Thoracic aorta (tissue), 2 donors: ENCODE measurements around the gene SLC37A4. TPM values are rescaled to one million over a fixed set of nuclear protein-coding genes. Genes with fewer than 3 reads are reported as not detected.

Source experiments
- ATAC-seq: fragments of 150-250 bp; one replicate; pipeline ENCODE4 v1.8.0; 2017; ENCODE audit warnings: low read depth; ENCODE audit not compliant: insufficient number of reproducible peaks, low FRiP score
- DNase-seq: peaks from one replicate; pipeline ENCODE4 v3.0.0-alpha.2; 2020; ENCODE audit warnings: low spot score
- H3K27ac ChIP-seq, 2 donors: fragments of 200-600 bp; sonication (generic); 1 replicate in 1 of 2; 2 replicates in 1 of 2; pipeline ENCODE4 v1.5.1; 2016; ENCODE audit warnings: mild to moderate bottlenecking in 2 of 2, moderate library complexity in 2 of 2
- H3K27me3 ChIP-seq: fragments of 200-600 bp; sonication (generic); replicated peaks from 2 replicates; pipeline ENCODE4 v1.6.0; 2016; ENCODE audit warnings: mild to moderate bottlenecking; ENCODE audit not compliant: insufficient read depth
- H3K36me3 ChIP-seq: fragments of 200-600 bp; sonication (generic); one replicate; pipeline ENCODE4 v1.5.1; 2016
- H3K4me1 ChIP-seq, 2 donors: fragments of 200-600 bp; sonication (generic); 1 replicate in 1 of 2; 2 replicates in 1 of 2; pipeline versions ENCODE4 v1.5.1 to v1.6.0; 2016; ENCODE audit warnings: low read depth in 2 of 2, mild to moderate bottlenecking in 1 of 2; ENCODE audit not compliant: control insufficient read depth in 1 of 2
- H3K4me3 ChIP-seq: fragments of 200-600 bp; sonication (generic); 2 replicates; pipeline ENCODE4 v1.5.1; 2016; ENCODE audit warnings: mild to moderate bottlenecking
- H3K9me3 ChIP-seq: fragments of 200-600 bp; sonication (generic); 2 replicates; pipeline ENCODE4 v1.5.1; 2016
- CTCF ChIP-seq: fragments of 200-600 bp; sonication (generic); IDR thresholded peaks from one replicate; pipeline ENCODE4 v1.5.1; 2019; ENCODE audit warnings: antibody characterized with exemption
- total RNA-seq, 2 donors: library from RNA; depleted of rRNA; stranded (reverse); fragments of >200 nt; gene quantifications; one replicate each; pipeline versions ENCODE4 v1.1.0 to v1.2.3, GENCODE V29; 2016

SLC37A4 gene
- 10 to 100 TPM; 12.5 to 15.0 TPM for total RNA-seq

- Histone ChIP-seq H3K4me1 (peaks cover 8 to 20% of the 10 kb centered on the region in 2 donors), H3K27ac (peak within 1 kb of the TSS; percentile 58 to 73), H3K36me3 (no peaks in the 10 kb centered on the region), H3K4me3 (peak within 1 kb of the TSS; percentile 94), H3K9me3 (no peaks in the 10 kb centered on the region), H3K27me3 (no peaks in the 10 kb centered on the region)
- TF ChIP-seq CTCF = peak; percentile 80
- ATAC-seq = peak; percentile 84
- peak; percentile 89 for DNase-seq
Measured at GRCh38 chr11:119030329-119031047, at the start of gene SLC37A4. SLC37A4 (minus strand) TSS chr11:119030877.

- H3K4me1 ChIP-seq = no peaks in the 10 kb centered on the region
- no peak overlapping the region for H3K4me3 ChIP-seq
- H3K27me3 ChIP-seq = no peaks in the 10 kb centered on the region
- ATAC-seq = no peak
- H3K36me3 ChIP-seq = peaks cover 61% of the 10 kb centered on the region
- no peak for TF ChIP-seq CTCF
- no peaks in the 10 kb centered on the region for H3K9me3 ChIP-seq
- no peak for DNase-seq
- H3K27ac ChIP-seq = no peak overlapping the region
Measured at GRCh38 chr11:119078675-119079420, 48.2 kb upstream of the SLC37A4 start.

- Histone ChIP-seq H3K4me3 (no peak overlapping the region), H3K27me3 (no peaks in the 10 kb centered on the region), H3K27ac (no peak overlapping the region), H3K9me3 (no peaks in the 10 kb centered on the region), H3K36me3 (peaks cover 70% of the 10 kb centered on the region), H3K4me1 (no peaks in the 10 kb centered on the region)
- TF ChIP-seq CTCF = no peak
- ATAC-seq (no peak), DNase-seq (no peak)
Measured at GRCh38 chr11:119077839-119078238, 47.2 kb upstream of the SLC37A4 start.

- Histone ChIP-seq H3K36me3 (peaks cover 25% of the 10 kb centered on the region), H3K4me1 (peaks cover 18 to 36% of the 10 kb centered on the region in 2 donors), H3K9me3 (no peaks in the 10 kb centered on the region), H3K27me3 (no peaks in the 10 kb centered on the region), H3K4me3 (peak within 1 kb of the TSS; percentile 84), H3K27ac (peak within 1 kb of the TSS; percentile 91 to 94)
- DNase-seq (peak; percentile 92), ATAC-seq (peak; percentile 89)
- no peak for TF ChIP-seq CTCF
Measured at GRCh38 chr11:119067371-119068222, 36.9 kb upstream of the SLC37A4 start, which contains the start of gene VPS11. VPS11 (plus strand) TSS chr11:119067818; CDS start chr11:119067824, 6 bp downstream.
